GM23338 (cell line): ENCODE data around the gene CYSRT1. TPM values are rescaled to one million over a fixed set of nuclear protein-coding genes. Genes with fewer than 3 reads are reported as not detected.

Experiments
- ATAC-seq: fragments of 200-7000 bp; cut with Tn5 transposase; 3 replicates; pipeline ENCODE4 v1.9.1; 2020
- DNase-seq: peaks from one replicate; pipeline ENCODE4 v3.0.0-alpha.2; 2015; ENCODE audit warnings: low spot score
- H2AFZ ChIP-seq: fragments of 200-600 bp; sonication (generic); 2 replicates; pipeline ENCODE4 v1.8.0; 2016; ENCODE audit warnings: antibody characterized with exemption, mild to moderate bottlenecking, moderate library complexity
- H3F3A ChIP-seq: fragments of 200-600 bp; sonication (generic); replicated peaks from 2 replicates; pipeline ENCODE4 v1.8.0; 2017; ENCODE audit warnings: antibody characterized with exemption, mixed run types, low read depth
- H3K27ac ChIP-seq: fragments of 200-600 bp; sonication (generic); 2 replicates; pipeline ENCODE4 v1.6.1; 2016; ENCODE audit warnings: low read depth
- H3K27me3 ChIP-seq: fragments of 200-600 bp; sonication (generic); 2 replicates; pipeline ENCODE4 v1.8.0; 2016; ENCODE audit warnings: mild to moderate bottlenecking, mixed run types, moderate library complexity; ENCODE audit not compliant: insufficient read depth
- H3K36me3 ChIP-seq: fragments of 200-600 bp; sonication (generic); 2 replicates; pipeline ENCODE4 v1.8.0; 2016; ENCODE audit warnings: mild to moderate bottlenecking; ENCODE audit not compliant: insufficient read depth
- H3K4me1 ChIP-seq: fragments of 200-600 bp; sonication (generic); 2 replicates; pipeline ENCODE4 v1.8.0; 2016; ENCODE audit warnings: mild to moderate bottlenecking, moderate library complexity; ENCODE audit not compliant: insufficient read depth
- H3K4me2 ChIP-seq: fragments of 200-600 bp; sonication (generic); 2 replicates; pipeline ENCODE4 v1.7.1; 2017; ENCODE audit warnings: mixed run types
- H3K4me3 ChIP-seq: fragments of 200-600 bp; sonication (generic); 2 replicates; pipeline ENCODE4 v1.6.1; 2016; ENCODE audit warnings: mixed run types
- H3K79me2 ChIP-seq: fragments of 200-600 bp; sonication (generic); replicated peaks from 2 replicates; pipeline ENCODE4 v1.8.0; 2017; ENCODE audit warnings: mild to moderate bottlenecking; ENCODE audit not compliant: insufficient read depth
- H3K9me2 ChIP-seq: fragments of 200-600 bp; sonication (generic); 2 replicates; pipeline ENCODE4 v1.8.0; 2017; ENCODE audit not compliant: insufficient read depth
- H4K20me1 ChIP-seq: fragments of 200-600 bp; sonication (generic); replicated peaks from 2 replicates; pipeline ENCODE4 v1.8.0; 2017; ENCODE audit warnings: mild to moderate bottlenecking; ENCODE audit not compliant: insufficient read depth
- H3K27ac Mint-ChIP-seq: 2 replicates; pipeline ENCODE4 v1.8.0; 2020; ENCODE audit warnings: inconsistent platforms, mild to moderate bottlenecking, moderate library complexity, mixed read lengths
- H3K27me3 Mint-ChIP-seq: 3 replicates; pipeline ENCODE4 v1.8.0; 2022; ENCODE audit warnings: low read depth, mild to moderate bottlenecking, moderate library complexity, mixed read lengths, inconsistent platforms; ENCODE audit not compliant: insufficient read depth, poor library complexity
- H3K36me3 Mint-ChIP-seq: 3 replicates; pipeline ENCODE4 v1.8.0; 2021; ENCODE audit warnings: low read depth, mild to moderate bottlenecking, inconsistent platforms, moderate library complexity, mixed read lengths
- H3K4me1 Mint-ChIP-seq: 3 replicates; pipeline ENCODE4 v1.8.0; 2020; ENCODE audit warnings: mild to moderate bottlenecking, inconsistent platforms, mixed read lengths
- H3K4me3 Mint-ChIP-seq: 3 replicates; pipeline ENCODE4 v1.8.0; 2021; ENCODE audit warnings: moderate library complexity, mild to moderate bottlenecking, inconsistent platforms, mixed read lengths
- H3K9me3 Mint-ChIP-seq: 3 replicates; pipeline ENCODE4 v1.8.0; 2020; ENCODE audit warnings: moderate library complexity, mild to moderate bottlenecking, inconsistent platforms, mixed read lengths
- CTCF ChIP-seq, 2 experiments: fragments of 200-600 bp in 1 of 2; sonication (generic) in 1 of 2; conservative IDR thresholded peaks; 2 replicates each; pipeline versions ENCODE4 v1.5.1 to v1.6.1; 2016 to 2017; ENCODE audit warnings: antibody characterized with exemption in 2 of 2, low read depth in 2 of 2, mild to moderate bottlenecking in 2 of 2, moderate library complexity in 1 of 2
- ZNF462 ChIP-seq: fragments of 250-450 bp; sonication (Bioruptor Pico); IDR thresholded peaks from 2 replicates; pipeline ENCODE4 v1.5.0; 2020; ENCODE audit warnings: mild to moderate bottlenecking, moderate library complexity
- polyA plus RNA-seq: library from polyadenylated mRNA; unstranded; fragments of >200 nt; fragmentation: Nextera tagmentation; extraction: Ambion mirVana; gene quantifications from 2 replicates; pipeline ENCODE4 v1.2.1, GENCODE V29; 2016
- total RNA-seq: library from RNA; depleted of rRNA; stranded (reverse); fragments of >200 nt; shearing (Covaris generic); gene quantifications from 2 replicates; pipeline ENCODE4 v1.2.3, GENCODE V29; 2014

CYSRT1 gene
- total and polyA plus RNA-seq, 2 experiments from 2014 or later, result 2.0 to 3.2 TPM

GRCh38 chr9:137233143-137233980 is 8.4 kb downstream of the CYSRT1 start:
- Mint-ChIP-seq H3K4me3 (no peak overlapping the region), H3K4me1 (peaks cover 13% of the 10 kb centered on the region; the same call in 2 of the 3 replicates), H3K27ac (no peak overlapping the region), H3K36me3 (no peaks in the 10 kb centered on the region), H3K27me3 (peaks cover 8% of the 10 kb centered on the region), H3K9me3 (no peaks in the 10 kb centered on the region)
- no peaks in the 10 kb centered on the region for H3K36me3 ChIP-seq
- H2AFZ ChIP-seq, result no peak overlapping the region
- no peaks in the 10 kb centered on the region for H4K20me1 ChIP-seq
- no peak overlapping the region for H3K4me3 ChIP-seq
- H3K4me2 ChIP-seq, result no peak overlapping the region
- no peak for TF ChIP-seq ZNF462
- peak in 1 of 2 experiments; percentile 28; a peak in 2 of 4 replicates for TF ChIP-seq CTCF (conservative IDR thresholded peaks at IDR 0.05; ENCODE audit: low read depth in 2 of 2)
- ATAC-seq (no peak), DNase-seq (no peak)
- H3K27ac ChIP-seq, result no peak overlapping the region
- H3K79me2 ChIP-seq, result no peaks in the 10 kb centered on the region
- H3K27me3 ChIP-seq, result no peaks in the 10 kb centered on the region
- peaks cover 10% of the 10 kb centered on the region; the same call in 1 of the 2 replicates for H3K4me1 ChIP-seq
- no peaks in the 10 kb centered on the region for H3F3A ChIP-seq
- H3K9me2 ChIP-seq, result no peaks in the 10 kb centered on the region
